Stimulated activated CD8-positive, alpha-beta memory T cell treated with anti-CD3 and anti-CD28 coated beads, Interleukin-7, amount 100 ng/mL, for 4 hours (primary cell): Measurements from ENCODE around the gene NUDCD3.
"Not testable (repeated sequence)": the region's sequence is repeated elsewhere in the genome, so short reads cannot be mapped to it uniquely, and the experiment has no call there.

Experiments used
- DNase-seq, 2 donors: peaks; one replicate each; pipeline ENCODE4 v3.0.0-alpha.2; 2020; ENCODE audit warnings: low read depth in 2 of 2

The NUDCD3 gene

GRCh38 chr7:44517175-44517574, 26.7 kb upstream of the NUDCD3 start:
- no peak for DNase-seq

- DNase-seq = no peak
These were observed 25.3 kb upstream of the NUDCD3 start for GRCh38 chr7:44515590-44516268.

- DNase-seq = no peak
These were observed 22.3 kb upstream of the NUDCD3 start for GRCh38 chr7:44512736-44513135.

GRCh38 chr7:44511863-44512468, 21.5 kb upstream of the NUDCD3 start:
- DNase-seq = no peak

GRCh38 chr7:44511236-44511635, 20.8 kb upstream of the NUDCD3 start:
- DNase-seq = no peak

- no peak for DNase-seq
These were observed 18.0 kb upstream of the NUDCD3 start for GRCh38 chr7:44508328-44509030.

- not testable (repeated sequence) for DNase-seq
These were observed 16.3 kb upstream of the NUDCD3 start for GRCh38 chr7:44506592-44507288.

GRCh38 chr7:44505595-44505994, 15.1 kb upstream of the NUDCD3 start:
- DNase-seq = no peak

- DNase-seq = no peak
These were observed 7.9 kb upstream of the NUDCD3 start for GRCh38 chr7:44498230-44498954.

GRCh38 chr7:44497155-44498027, 6.9 kb upstream of the NUDCD3 start:
- no peak for DNase-seq

GRCh38 chr7:44496385-44496784, 5.9 kb upstream of the NUDCD3 start:
- DNase-seq = no peak

- DNase-seq = no peak
These were observed 4.5 kb upstream of the NUDCD3 start for GRCh38 chr7:44494960-44495359.

GRCh38 chr7:44491229-44491628, 771 bp upstream of the NUDCD3 start:
- DNase-seq = no peak

GRCh38 chr7:44489955-44490350, 505 bp downstream of the NUDCD3 start:
- DNase-seq = no peak

- no peak for DNase-seq
These were observed 1.5 kb downstream of the NUDCD3 start for GRCh38 chr7:44488955-44489354.

- DNase-seq = no peak
These were observed 3.8 kb downstream of the NUDCD3 start for GRCh38 chr7:44486693-44487092.

- no peak for DNase-seq
These were observed 4.5 kb downstream of the NUDCD3 start for GRCh38 chr7:44486001-44486400.

- no peak for DNase-seq
These were observed 5.8 kb downstream of the NUDCD3 start for GRCh38 chr7:44484482-44485313.

- DNase-seq = no peak
These were observed 7.7 kb downstream of the NUDCD3 start for GRCh38 chr7:44482502-44483485.
